Measurements from ENCODE around the gene SUPT20H. TPM values are rescaled to one million over a fixed set of nuclear protein-coding genes. Genes with fewer than 3 reads are reported as not detected.

SUPT20H gene
- total and polyA plus RNA-seq, 2 of the 4 experiments (the other 2 are of a cell fraction): 46.6 to 55.1 TPM

GRCh38 chr13:36959456-36960116 lies 99.9 kb downstream of the SUPT20H start:
- ATAC-seq (ENCODE audit: low read depth): no peak
- CTCF ChIA-PET: interaction anchor here (0.6 kb wide), 1 partner anchor 375 kb away, joined by 3 read pairs; no protein-coding TSS in a partner anchor

More at GRCh38 chr13:36959456-36960116, 99.9 kb downstream of the SUPT20H start:
- no CpG with 5 or more reads among the region's 2 CpGs for WGBS, 2 experiments (ENCODE audit: extremely low coverage in 2 of 2, insufficient read length in 1 of 2)
- DNase-seq: no peak
- Histone ChIP-seq H3K9me1 (ENCODE audit: insufficient read depth, low read length) (peaks cover 6% of the 10 kb centered on the region; the same call in 1 of the 2 replicates), H2BK20ac (ENCODE audit: low read depth, low read length) (no peak overlapping the region), H2BK5ac (ENCODE audit: low read depth, low read length, poor library complexity, severe bottlenecking) (no peak overlapping the region), H2BK15ac (ENCODE audit: low read depth, low read length) (no peak overlapping the region), H3K14ac (replicated peaks; ENCODE audit: low read depth, low read length) (no peak overlapping the region), H3K4me2 (ENCODE audit: low read depth, low read length) (no peak overlapping the region), H3K9ac (ENCODE audit: low read depth, low read length) (no peak overlapping the region), H3K36me3 (ENCODE audit: control insufficient read depth, insufficient read depth, low read length) (peaks cover 19% of the 10 kb centered on the region), H2BK120ac (ENCODE audit: low read depth, low read length) (no peak overlapping the region), H3K4me1 (ENCODE audit: control insufficient read depth, insufficient read depth, low read length) (peaks cover 3% of the 10 kb centered on the region), H3K18ac (ENCODE audit: low read depth, low read length) (no peak overlapping the region), H3K79me1 (ENCODE audit: low read depth in 1 of 2, low read length in 2 of 2) (peaks cover 6 to 11% of the 10 kb centered on the region in 2 experiments), H3K4ac (ENCODE audit: low read depth, low read length) (no peak overlapping the region), H3K27ac (ENCODE audit: insufficient read depth, low read length) (no peak overlapping the region), H4K5ac (ENCODE audit: low read depth, low read length) (no peak overlapping the region), H3K23ac (ENCODE audit: low read depth, low read length) (no peak overlapping the region), H2AFZ (replicated peaks; ENCODE audit: low read length, poor library complexity) (no peak overlapping the region), H4K91ac (ENCODE audit: insufficient read depth, low read depth, low read length) (no peak overlapping the region), H2AK9ac (replicated peaks; ENCODE audit: low read depth, low read length, poor library complexity) (no peak overlapping the region), H3K9me3 (ENCODE audit: control insufficient read depth, insufficient read depth, low read length) (no peaks in the 10 kb centered on the region), H3K56ac (ENCODE audit: extremely low read depth, insufficient read depth, low read length) (no peak overlapping the region), H2AK5ac (ENCODE audit: low read depth, low read length) (no peak overlapping the region), H3K4me3 (ENCODE audit: insufficient read depth, low read depth, low read length) (no peak overlapping the region), H4K8ac (ENCODE audit: low read depth in 2 of 2, low read length in 2 of 2) (no peak overlapping the region), H3K27me3 (ENCODE audit: control insufficient read depth, insufficient read depth, low read length) (no peaks in the 10 kb centered on the region), H4K20me1 (ENCODE audit: insufficient read depth, low read length) (no peaks in the 10 kb centered on the region)
- TF ChIP-seq RCOR1 (IDR thresholded peaks at IDR 0.05; ENCODE audit: insufficient replicate concordance, low read length): no peak
- BruUV-seq (replicated peaks): no TSS peak
- intact Hi-C loops (cut with micrococcal nuclease) (no loop called here), dilution Hi-C loops (cut with HindIII; ENCODE audit: low sequenced_read_pairs, unreplicated experiment) (no loop called here), in situ Hi-C loops (cut with MboI; ENCODE audit: low sequenced_read_pairs) (no loop called here)
- POLR2A ChIA-PET (ENCODE audit: unreplicated experiment): no interaction called here

Other genes with a start within 250 kb of the SUPT20H start
- gene RFXAP, start 240.5 kb downstream of the SUPT20H start, total RNA-seq (2012; rRNA removed): 0.54 and 0.83 TPM in 2 replicates
- gene RFXAP, start 240.5 kb downstream of the SUPT20H start, polyA plus RNA-seq (2012; rRNA removed): 2.2 and 2.7 TPM in 2 replicates
- gene SMAD9, start 139.4 kb downstream of the SUPT20H start, total RNA-seq (2012; rRNA removed): 4.8 and 5.8 TPM in 2 replicates
- gene SMAD9, start 139.4 kb downstream of the SUPT20H start, polyA plus RNA-seq (2012; rRNA removed): 2.7 and 3.2 TPM in 2 replicates
- 19.4 and 29.4 TPM in 2 replicates for gene ALG5, start 60.3 kb downstream of the SUPT20H start, total RNA-seq (2012; rRNA removed)
- gene ALG5, start 60.3 kb downstream of the SUPT20H start, polyA plus RNA-seq (2012; rRNA removed): 20.4 and 21.9 TPM in 2 replicates
- 29.8 and 31.7 TPM in 2 replicates for gene EXOSC8, start 58.9 kb downstream of the SUPT20H start, total RNA-seq (2012; rRNA removed)
- gene EXOSC8, start 58.9 kb downstream of the SUPT20H start, polyA plus RNA-seq (2012; rRNA removed): 34.0 and 40.1 TPM in 2 replicates
- gene CSNK1A1L, start 46.0 kb upstream of the SUPT20H start, total RNA-seq (2012; rRNA removed): not detected in 2 replicates
- not detected in 2 replicates for gene CSNK1A1L, start 46.0 kb upstream of the SUPT20H start, polyA plus RNA-seq (2012; rRNA removed)

Measured in IMR-90 (cell line).